ENCODE results near the gene LYG1.

The LYG1 gene

GRCh38 chr2:99337113-99338028 lies 36.4 kb upstream of the LYG1 start, which contains the start of gene EIF5B:
TSS of gene EIF5B (plus strand) at chr2:99337389. CDS start at chr2:99337555, 166 bp downstream.
- DNase-seq (peak; percentile 94), ATAC-seq (ENCODE audit: insufficient read depth, low read depth) (peak; percentile 84)
- Histone ChIP-seq H3K36me3 (ENCODE audit: insufficient read depth, low read length) (peaks cover 19% of the 10 kb centered on the region), H3K79me2 (ENCODE audit: insufficient read depth, low read length) (peaks cover 88% of the 10 kb centered on the region), H2AFZ (ENCODE audit: low read depth, low read length) (peak within 1 kb of the TSS; percentile 95), H3K9ac (ENCODE audit: low read depth, low read length) (peak within 1 kb of the TSS; percentile 76), H3K4me3 (ENCODE audit: low read depth in 1 of 2, low read length in 2 of 2) (peak within 1 kb of the TSS; percentile 79 to 88), H3K27ac (ENCODE audit: low read length) (peak within 1 kb of the TSS; percentile 95), H3K4me1 (ENCODE audit: insufficient read depth, low read length) (peaks cover 44% of the 10 kb centered on the region), H3K27me3 (ENCODE audit: insufficient read depth, low read length, poor library complexity) (no peaks in the 10 kb centered on the region), H4K20me1 (ENCODE audit: insufficient read depth, low read length) (peaks cover 37% of the 10 kb centered on the region; the same call in 1 of the 2 replicates), H3K4me2 (ENCODE audit: insufficient read depth, low read length) (peak within 1 kb of the TSS; percentile 87), H3K9me3 (ENCODE audit: insufficient read depth, low read length, severe bottlenecking) (no peaks in the 10 kb centered on the region)
- TF ChIP-seq EZH2 (IDR thresholded peaks at IDR 0.05; ENCODE audit: borderline replicate concordance, low read depth, low read length, severe bottlenecking) = no peak
- TF ChIP-seq CTCF (IDR thresholded peaks at IDR 0.05; ENCODE audit: borderline replicate concordance, extremely low read depth, low read length, poor library complexity, severe bottlenecking) = peak; percentile 79

DNA sequence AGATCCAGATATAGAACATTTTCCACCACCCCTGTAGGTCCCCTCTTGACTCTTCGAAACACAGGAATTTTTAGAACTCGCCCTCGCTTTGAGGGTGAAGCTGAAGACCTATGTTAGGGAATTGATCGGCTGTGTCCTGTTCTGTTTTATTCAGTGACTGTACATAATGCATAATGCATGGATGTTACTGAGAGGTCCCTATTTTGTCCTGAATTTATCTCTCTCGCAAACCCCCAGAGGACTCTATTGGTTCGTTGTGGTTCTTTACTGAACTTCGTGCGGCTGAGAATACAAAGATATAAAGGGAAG lies 35.8 kb upstream of the LYG1 start:
- Histone ChIP-seq H4K20me1 (ENCODE audit: insufficient read depth, low read length) (peaks cover 37% of the 10 kb centered on the region; the same call in 1 of the 2 replicates), H3K4me3 (ENCODE audit: low read depth in 1 of 2, low read length in 2 of 2) (peak overlapping the region; percentile 61 to 88), H3K4me1 (ENCODE audit: insufficient read depth, low read length) (peaks cover 44% of the 10 kb centered on the region), H3K9me3 (ENCODE audit: insufficient read depth, low read length, severe bottlenecking) (no peaks in the 10 kb centered on the region), H3K4me2 (ENCODE audit: insufficient read depth, low read length) (peak overlapping the region; percentile 87), H3K9ac (ENCODE audit: low read depth, low read length) (peak overlapping the region; percentile 76), H3K27ac (ENCODE audit: low read length) (peak overlapping the region; percentile 82), H3K36me3 (ENCODE audit: insufficient read depth, low read length) (peaks cover 25% of the 10 kb centered on the region), H3K79me2 (ENCODE audit: insufficient read depth, low read length) (peaks cover 88% of the 10 kb centered on the region), H3K27me3 (ENCODE audit: insufficient read depth, low read length, poor library complexity) (no peaks in the 10 kb centered on the region), H2AFZ (ENCODE audit: low read depth, low read length) (peak overlapping the region; percentile 91)
- ATAC-seq (ENCODE audit: insufficient read depth, low read depth) (no peak), DNase-seq (no peak)
- no peak for TF ChIP-seq CTCF (IDR thresholded peaks at IDR 0.05; ENCODE audit: borderline replicate concordance, extremely low read depth, low read length, poor library complexity, severe bottlenecking)
- no peak for TF ChIP-seq EZH2 (IDR thresholded peaks at IDR 0.05; ENCODE audit: borderline replicate concordance, low read depth, low read length, severe bottlenecking)

DNA sequence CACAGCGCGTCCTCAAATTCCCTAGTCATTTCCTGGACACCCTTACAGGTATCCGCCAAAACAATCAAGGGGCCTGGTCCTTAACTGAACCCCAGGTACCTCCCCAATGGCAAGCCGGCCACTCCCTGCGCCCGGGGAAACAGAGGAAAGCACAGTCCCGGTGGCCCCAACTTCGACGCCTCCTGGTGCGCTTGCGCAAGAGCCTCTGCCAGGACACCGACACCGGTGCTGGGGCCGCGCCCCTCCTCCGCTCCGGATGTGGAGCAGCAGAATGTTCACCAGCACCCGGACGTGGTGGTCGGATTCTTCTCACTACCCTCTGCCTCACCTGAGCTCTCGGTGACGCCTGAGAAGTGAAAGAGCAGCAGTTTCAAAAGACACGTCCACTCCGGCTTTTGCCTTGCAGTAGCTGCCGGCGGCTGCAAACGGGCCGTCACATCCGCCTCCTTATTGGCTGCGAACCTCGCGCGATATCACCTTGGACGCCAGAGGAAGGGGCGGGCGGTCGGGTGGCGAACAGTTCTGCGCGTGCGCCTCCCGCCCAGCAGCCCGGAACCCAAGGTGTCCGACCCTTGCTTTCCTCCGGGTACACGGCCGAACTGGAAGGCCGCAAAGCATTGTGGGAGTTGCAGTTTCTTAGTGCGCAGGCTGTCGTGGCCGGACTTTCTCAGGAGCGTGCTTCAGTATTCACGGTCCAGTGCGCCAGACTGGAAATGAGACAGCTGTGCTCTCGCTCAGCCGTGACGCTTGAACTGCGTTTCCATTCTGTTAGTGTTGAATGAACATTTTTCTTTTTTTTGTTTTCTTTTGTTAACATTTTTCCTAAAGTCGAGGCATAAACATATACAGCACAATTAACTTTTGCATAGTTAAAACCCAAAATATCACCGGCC lies 35.2 kb upstream of the LYG1 start, which contains the start of gene TXNDC9:
TXNDC9 (minus strand) TSS at position 423 of the 893 bp plus-strand sequence. CDS start 3,123 bp downstream, outside the sequence.
- peak within 1 kb of the TSS; percentile 95 for H3K27ac ChIP-seq (ENCODE audit: low read length)
- H3K36me3 ChIP-seq (ENCODE audit: insufficient read depth, low read length) = peaks cover 30% of the 10 kb centered on the region
- peak; percentile 81 for ATAC-seq (ENCODE audit: insufficient read depth, low read depth)
- H3K79me2 ChIP-seq (ENCODE audit: insufficient read depth, low read length) = peaks cover 86% of the 10 kb centered on the region
- peak within 1 kb of the TSS; percentile 95 for H2AFZ ChIP-seq (ENCODE audit: low read depth, low read length)
- peak within 1 kb of the TSS; percentile 79 to 88 for H3K4me3 ChIP-seq (ENCODE audit: low read depth in 1 of 2, low read length in 2 of 2)
- TF ChIP-seq CTCF (IDR thresholded peaks at IDR 0.05; ENCODE audit: borderline replicate concordance, extremely low read depth, low read length, poor library complexity, severe bottlenecking) = no peak
- no peak for TF ChIP-seq EZH2 (IDR thresholded peaks at IDR 0.05; ENCODE audit: borderline replicate concordance, low read depth, low read length, severe bottlenecking)
- H3K4me2 ChIP-seq (ENCODE audit: insufficient read depth, low read length) = peak within 1 kb of the TSS; percentile 87
- DNase-seq = peak; percentile 99
- no peaks in the 10 kb centered on the region for H3K27me3 ChIP-seq (ENCODE audit: insufficient read depth, low read length, poor library complexity)
- H4K20me1 ChIP-seq (ENCODE audit: insufficient read depth, low read length) = peaks cover 34% of the 10 kb centered on the region; the same call in 1 of the 2 replicates
- peaks cover 44% of the 10 kb centered on the region for H3K4me1 ChIP-seq (ENCODE audit: insufficient read depth, low read length)
- H3K9me3 ChIP-seq (ENCODE audit: insufficient read depth, low read length, severe bottlenecking) = no peaks in the 10 kb centered on the region
- H3K9ac ChIP-seq (ENCODE audit: low read depth, low read length) = peak within 1 kb of the TSS; percentile 76

Measured in DND-41 (cell line).